Measurements from ENCODE around the gene DDI2.
"Not testable (repeated sequence)": the region's sequence is repeated elsewhere in the genome, so short reads cannot be mapped to it uniquely, and the experiment has no call there.

The DDI2 gene

GRCh38 chr1:15637826-15638225 is 20.6 kb downstream of the DDI2 start:
- DNase-seq: no peak

DNA sequence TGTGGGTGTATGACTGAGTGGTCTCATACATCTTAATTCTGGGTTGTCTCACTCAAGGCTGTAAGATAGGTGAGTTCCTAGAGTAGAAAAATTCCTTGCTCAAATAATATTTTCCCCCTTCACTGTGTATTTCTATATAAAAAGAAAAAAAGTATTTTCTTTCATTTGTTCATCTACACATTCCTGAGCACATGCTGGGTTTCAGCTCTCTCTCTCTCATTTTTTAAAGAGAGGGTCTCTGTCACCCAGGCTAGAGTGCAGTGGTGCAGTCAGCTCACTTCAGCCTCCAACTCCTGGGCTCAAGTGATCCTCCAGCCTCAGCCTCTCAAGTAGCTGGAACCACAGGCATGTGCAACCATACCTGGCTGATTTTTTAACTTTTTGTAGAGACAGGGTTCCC is 22.0 kb downstream of the DDI2 start:
- no peak for DNase-seq

DNA sequence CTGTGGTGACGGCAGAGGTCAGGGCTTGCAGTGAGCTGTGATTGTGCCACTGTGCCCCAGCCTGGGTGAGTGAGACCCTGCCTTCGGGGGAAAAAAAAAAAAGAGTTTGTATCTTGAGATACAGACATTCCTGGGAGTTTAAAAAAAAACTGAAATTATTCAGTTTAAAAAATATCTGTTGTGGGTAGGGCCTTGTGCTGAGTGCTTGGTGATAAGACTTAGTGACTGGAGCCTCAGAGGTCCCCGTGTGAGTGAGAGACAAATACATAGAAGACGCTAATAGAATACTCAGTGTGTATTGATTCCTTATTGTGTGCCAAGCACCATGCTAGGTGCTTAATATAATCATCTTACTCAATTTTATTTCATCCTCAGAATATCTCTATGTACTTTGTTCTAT is 22.7 kb downstream of the DDI2 start:
- DNase-seq: no peak

- no peak for DNase-seq
These were observed 23.4 kb downstream of the DDI2 start for GRCh38 chr1:15640667-15641066.

DNA sequence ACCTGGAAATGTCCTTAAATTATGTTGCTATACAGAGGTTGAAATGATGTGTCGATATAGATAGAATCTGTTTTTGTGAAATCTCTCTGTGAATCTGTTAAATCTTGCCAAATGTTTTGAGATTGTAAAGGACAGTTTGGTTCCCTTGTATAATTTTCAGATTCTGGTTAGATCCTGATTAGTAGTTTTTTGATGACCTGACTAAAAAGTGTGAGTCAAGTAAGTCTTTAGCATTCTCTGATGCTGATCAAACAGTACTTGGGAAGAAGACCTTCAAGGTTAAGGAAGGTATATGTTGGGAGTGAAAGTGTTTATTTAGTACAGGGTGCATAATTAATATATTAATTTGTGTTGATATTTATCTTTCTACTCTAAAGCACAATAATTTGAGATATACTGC is 32.7 kb downstream of the DDI2 start:
- DNase-seq: no peak

- DNase-seq: no peak
These were observed 33.2 kb downstream of the DDI2 start for GRCh38 chr1:15650433-15650832.

DNA sequence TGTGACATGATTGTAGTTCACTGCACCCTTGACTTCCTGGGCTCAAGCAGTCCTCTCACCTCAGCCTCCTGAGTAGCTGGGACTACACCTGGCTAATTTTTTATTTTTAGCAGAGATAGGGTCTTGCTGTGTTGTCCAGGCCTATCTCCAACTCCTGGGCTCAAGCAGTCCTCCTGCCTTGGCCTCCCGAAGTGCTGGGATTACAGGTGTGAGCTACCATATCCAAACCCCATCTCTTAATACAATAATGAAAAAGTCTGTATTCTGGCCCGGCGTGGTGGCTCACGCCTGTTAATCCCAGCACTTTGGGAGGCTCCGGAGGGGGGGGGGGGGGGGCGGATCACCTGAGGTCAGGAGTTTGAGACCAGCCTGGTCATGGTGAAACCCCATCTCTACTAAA is 34.9 kb downstream of the DDI2 start:
- not testable (repeated sequence) for DNase-seq

- no peak for DNase-seq
These were observed 36.9 kb downstream of the DDI2 start for GRCh38 chr1:15654091-15654690.

GRCh38 chr1:15656464-15656863 is 39.2 kb downstream of the DDI2 start:
- no peak for DNase-seq

- no peak for DNase-seq
These were observed 39.8 kb downstream of the DDI2 start for GRCh38 chr1:15657021-15657420.

DNA sequence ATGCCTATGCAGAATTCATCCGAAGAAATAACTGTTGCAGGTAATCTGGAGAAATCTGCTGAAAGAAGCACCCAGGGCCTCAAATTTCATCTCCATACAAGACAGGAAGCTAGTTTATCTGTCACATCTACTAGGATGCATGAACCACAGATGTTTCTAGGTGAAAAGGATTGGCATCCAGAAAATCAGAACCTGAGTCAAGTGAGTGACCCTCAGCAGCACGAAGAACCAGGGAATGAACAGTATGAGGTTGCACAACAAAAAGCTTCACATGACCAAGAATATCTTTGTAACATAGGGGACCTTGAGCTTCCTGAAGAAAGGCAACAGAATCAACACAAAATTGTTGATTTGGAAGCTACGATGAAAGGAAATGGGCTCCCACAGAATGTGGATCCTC is 42.9 kb downstream of the DDI2 start:
- DNase-seq: no peak

- no peak for DNase-seq
These were observed 45.2 kb downstream of the DDI2 start for GRCh38 chr1:15662477-15662876.

- DNase-seq: no peak
These were observed 46.7 kb downstream of the DDI2 start for GRCh38 chr1:15663925-15664324.

DNA sequence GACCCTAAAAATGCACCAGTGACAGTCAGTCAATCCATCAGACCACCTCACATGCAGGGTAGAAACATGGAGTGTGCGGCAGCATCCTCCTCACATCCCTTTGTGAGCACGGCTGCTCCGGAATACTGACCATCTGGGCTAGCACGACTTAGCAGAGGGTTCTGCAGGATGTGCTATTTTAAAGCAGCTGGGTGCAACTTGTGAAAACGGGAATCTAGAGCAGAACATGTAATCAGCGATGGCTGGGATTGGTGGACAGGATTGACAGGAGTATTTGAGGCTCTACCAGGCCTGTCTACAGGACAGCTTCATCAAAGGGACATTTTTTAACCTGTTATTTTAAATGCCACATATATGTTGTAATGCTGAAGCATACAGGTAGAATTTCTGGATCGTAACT is 50.1 kb downstream of the DDI2 start:
- DNase-seq: no peak

DNA sequence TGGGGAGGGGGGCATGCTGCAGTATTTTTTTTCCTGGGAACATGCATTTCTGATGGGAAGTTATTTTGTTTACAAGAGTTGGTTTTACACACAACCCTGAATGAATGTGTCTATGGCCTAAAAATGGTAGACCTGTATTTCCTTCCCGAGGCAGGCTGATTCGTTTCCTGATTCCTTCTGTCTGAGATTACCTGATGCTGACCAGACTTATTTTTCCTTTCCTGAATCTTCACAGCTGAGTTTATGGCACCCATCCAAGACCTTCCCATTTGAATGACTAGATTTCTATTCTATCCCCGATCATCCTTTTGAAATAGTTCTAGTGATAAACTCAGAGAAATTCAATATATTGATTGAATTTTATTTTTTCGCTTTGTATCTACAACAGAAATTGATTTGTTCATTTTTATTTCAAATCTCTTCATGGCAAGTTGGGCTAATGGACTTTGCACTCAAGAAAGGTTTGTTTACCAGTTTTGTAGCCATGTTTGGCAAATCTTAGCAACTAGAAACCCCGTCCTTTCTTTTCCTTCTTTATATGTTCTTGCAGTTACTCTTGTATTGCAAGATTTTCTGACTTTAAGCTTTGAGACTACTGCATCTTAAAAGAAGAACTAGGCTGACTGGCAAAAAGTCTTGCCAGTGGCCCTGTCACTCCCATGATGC is 51.0 kb downstream of the DDI2 start:
- DNase-seq: no peak

- DNase-seq: no peak
These were observed 51.8 kb downstream of the DDI2 start for GRCh38 chr1:15669074-15669473.

GRCh38 chr1:15669864-15670263 is 52.6 kb downstream of the DDI2 start:
- no peak for DNase-seq

- no peak for DNase-seq
These were observed 54.2 kb downstream of the DDI2 start for GRCh38 chr1:15671430-15671829.

- DNase-seq: no peak
These were observed 57.3 kb downstream of the DDI2 start for GRCh38 chr1:15674386-15675159.

DNA sequence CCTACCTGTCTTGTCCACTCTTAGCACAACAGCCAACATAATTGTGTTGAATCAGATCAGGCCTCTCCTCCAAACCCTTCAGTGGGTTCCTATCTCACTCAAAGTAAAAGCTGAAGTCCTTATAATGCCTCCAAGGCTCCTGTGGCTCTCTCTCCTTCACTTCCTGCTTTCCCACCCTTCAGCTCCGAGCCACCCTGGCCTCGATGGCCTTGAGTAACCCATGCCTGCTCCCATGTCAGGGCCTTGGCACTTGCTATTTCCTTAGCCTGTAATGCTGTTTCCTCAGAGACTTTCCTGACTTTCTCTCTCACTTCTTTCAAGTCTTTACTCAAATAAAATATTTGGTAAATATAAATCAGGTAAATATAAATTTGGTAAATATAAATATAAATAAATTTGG is 58.8 kb downstream of the DDI2 start:
- DNase-seq: no peak

DNA sequence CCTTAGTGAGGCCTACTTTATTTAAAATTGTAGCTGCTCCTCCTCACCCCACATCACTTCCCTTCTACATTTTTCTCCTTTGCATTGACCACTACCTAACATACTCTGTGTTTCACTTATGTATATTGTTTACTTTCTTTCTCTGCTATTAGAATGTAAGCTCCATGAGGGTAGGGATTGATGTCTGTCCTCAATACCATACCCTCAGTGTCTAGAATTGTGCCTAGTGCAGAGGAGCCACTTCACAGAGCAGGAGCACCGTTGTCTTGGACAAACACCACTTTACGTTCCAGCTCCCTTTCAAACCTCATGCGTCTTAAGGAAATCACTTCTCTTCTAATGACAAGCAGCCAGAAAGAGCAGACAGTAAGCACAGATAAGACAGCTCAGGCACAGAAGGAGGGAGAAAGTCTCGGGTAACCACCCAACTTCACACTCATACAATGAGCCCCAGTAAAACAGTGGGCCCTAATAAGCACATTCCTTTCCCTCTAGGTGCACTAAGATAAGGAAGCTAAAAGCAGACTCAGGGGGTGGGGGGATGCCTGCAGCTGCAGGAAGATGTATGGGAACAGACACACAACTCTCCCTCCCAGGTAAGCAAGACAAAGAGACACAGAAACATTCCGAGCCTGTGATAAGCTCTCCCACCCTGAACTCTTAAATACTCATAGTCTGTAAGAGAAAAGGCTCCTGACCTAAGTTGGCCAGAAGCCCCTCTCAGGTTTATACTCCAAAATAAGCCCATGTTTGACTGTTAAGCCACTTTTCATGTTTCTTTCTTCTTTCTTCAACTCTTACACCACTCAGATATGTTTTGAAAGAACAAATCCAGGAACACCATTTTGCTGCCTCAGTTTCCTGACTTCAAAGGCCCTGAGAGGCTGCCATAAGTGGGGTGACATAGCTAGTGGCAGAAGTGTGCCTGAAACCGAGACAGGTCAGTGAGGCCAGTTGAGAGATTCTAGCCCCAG is 59.7 kb downstream of the DDI2 start:
- no peak for DNase-seq

DNA sequence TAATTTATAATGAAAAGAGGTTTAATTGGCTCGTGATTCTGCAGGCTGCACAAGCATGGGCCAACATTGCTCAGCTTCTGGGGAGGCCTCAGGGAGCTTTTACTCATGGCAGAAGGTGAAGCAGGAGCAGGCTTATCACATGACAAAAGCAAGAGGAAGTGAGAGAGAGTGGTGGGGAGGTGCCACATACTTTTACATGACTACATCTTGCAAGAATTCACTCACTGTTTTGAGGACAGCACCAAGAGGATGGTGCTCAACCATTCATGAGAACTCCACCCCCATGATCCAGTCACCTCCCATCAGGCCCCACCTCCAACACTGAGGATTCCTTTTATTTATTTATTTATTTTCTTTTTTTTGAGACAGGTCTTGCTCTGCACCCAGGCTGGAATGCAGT is 61.3 kb downstream of the DDI2 start:
- no peak for DNase-seq

DNA sequence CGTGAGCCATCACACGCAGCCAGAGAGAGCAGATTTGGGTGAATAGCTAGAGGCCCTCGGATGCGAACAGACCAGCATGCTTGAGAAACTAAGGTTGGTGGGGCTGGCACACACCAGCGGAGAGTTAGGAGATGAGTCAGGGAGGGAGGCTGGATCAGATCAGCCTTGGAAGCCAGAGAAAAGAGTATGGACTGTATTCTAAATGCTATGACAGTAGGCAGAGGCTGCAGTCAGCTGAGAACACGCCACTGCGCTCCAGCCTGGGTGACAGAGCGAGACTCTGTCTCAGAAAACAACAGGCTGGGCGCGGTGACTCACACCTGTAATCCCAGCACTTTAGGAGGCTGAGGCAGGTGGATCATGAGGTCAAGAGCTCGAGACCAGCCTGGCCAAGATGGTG is 62.9 kb downstream of the DDI2 start:
- DNase-seq: no peak

All from activated effector memory CD4-positive, alpha-beta T cell treated with Interleukin-2 at 50 U/mL for 16 hours (primary cell).